RWPE2 (cell line): ENCODE results near the gene RFPL1.
A peak's percentile ranks its signal among the peaks of the same experiment; 100 is the strongest.
"Not testable (repeated sequence)": the region's sequence is repeated elsewhere in the genome, so short reads cannot be mapped to it uniquely, and the experiment has no call there.

Source experiments
- ATAC-seq: fragments of 200-7000 bp; cut with Tn5 transposase; 3 replicates; pipeline ENCODE4 v1.9.1; 2021; ENCODE audit warnings: low read depth
- DNase-seq: peaks from one replicate; pipeline ENCODE4 v3.0.0-alpha.2; 2020; ENCODE audit warnings: low spot score
- H3K27ac ChIP-seq: fragments of 450-650 bp; 2 replicates; pipeline ENCODE4 v1.5.1; 2017; ENCODE audit warnings: mild to moderate bottlenecking; ENCODE audit not compliant: poor library complexity, severe bottlenecking
- H3K27me3 ChIP-seq: fragments of 250-450 bp; sonication (Bioruptor Pico); 2 replicates; pipeline ENCODE4 v1.5.1; 2021; ENCODE audit warnings: mild to moderate bottlenecking, moderate library complexity; ENCODE audit not compliant: insufficient read depth, poor library complexity, severe bottlenecking
- H3K36me3 ChIP-seq: fragments of 250-450 bp; sonication (Bioruptor Pico); 2 replicates; pipeline ENCODE4 v1.5.1; 2020; ENCODE audit warnings: low read depth, mild to moderate bottlenecking, moderate library complexity
- H3K4me1 ChIP-seq: fragments of 250-450 bp; sonication (Bioruptor Pico); 2 replicates; pipeline ENCODE4 v1.5.1; 2021; ENCODE audit warnings: mild to moderate bottlenecking, moderate library complexity; ENCODE audit not compliant: insufficient read depth, poor library complexity, severe bottlenecking
- H3K4me3 ChIP-seq: fragments of 250-450 bp; sonication (Bioruptor Pico); 2 replicates; pipeline ENCODE4 v1.5.1; 2021; ENCODE audit warnings: mild to moderate bottlenecking, moderate library complexity; ENCODE audit not compliant: severe bottlenecking
- H3K9me3 ChIP-seq: fragments of 250-450 bp; sonication (Bioruptor Pico); 2 replicates; pipeline ENCODE4 v1.5.1; 2021; ENCODE audit warnings: mild to moderate bottlenecking, moderate library complexity; ENCODE audit not compliant: severe bottlenecking
- TF ChIP-seq, protein P1 (sequence below): fragments of 450-650 bp; IDR thresholded peaks from one replicate; pipeline ENCODE4 v1.5.1; 2017; ENCODE audit warnings: mild to moderate bottlenecking, moderate library complexity; ENCODE audit not compliant: poor library complexity, severe bottlenecking

The RFPL1 gene

DNA sequence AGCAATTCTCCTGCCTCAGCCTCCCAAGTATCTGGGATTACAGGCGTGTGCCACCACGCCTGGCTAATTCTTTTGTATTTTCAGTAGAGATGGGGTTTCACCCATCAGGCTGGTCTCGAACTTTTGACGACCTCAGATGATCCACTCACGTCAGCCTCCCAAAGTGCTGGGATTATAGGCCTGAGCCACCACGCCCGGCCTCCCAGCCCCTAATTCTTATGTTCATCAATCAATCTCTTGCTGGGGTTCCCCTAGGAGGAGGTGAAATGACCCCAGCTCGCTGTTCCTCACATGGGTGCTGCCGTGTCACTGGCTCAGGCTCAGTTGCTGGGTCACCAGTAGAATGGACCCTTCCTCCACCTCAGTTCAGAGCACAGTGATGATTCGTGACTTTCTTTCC lies at the start of gene RFPL1:
Gene RFPL1, plus strand, starts transcription at position 301 of the 400 bp plus-strand sequence.
- not testable (repeated sequence) for H3K4me3 ChIP-seq

DNA sequence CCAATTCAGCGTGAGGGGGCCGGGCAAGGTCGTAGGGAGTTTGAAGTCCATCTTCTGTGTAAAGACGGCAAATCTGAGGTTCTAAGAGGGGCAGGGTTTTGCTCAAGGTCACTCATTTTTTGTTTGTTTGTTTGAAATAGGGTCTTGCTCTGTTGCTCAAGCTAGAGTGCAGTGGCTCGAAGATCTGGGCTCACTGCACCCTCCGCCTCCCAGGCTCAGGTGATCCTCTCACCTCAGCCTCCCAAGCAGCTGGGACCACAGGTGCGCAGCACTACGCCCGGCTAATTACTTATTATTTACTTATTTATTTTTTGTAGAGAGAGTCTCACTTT lies 49.7 kb upstream of the RFPL1 start:
- peaks cover 4% of the 10 kb centered on the region for H3K4me1 ChIP-seq
- no peak for DNase-seq
- H3K27me3 ChIP-seq, result no peaks in the 10 kb centered on the region
- no peak overlapping the region for H3K27ac ChIP-seq
- no peaks in the 10 kb centered on the region for H3K9me3 ChIP-seq
- no peak for ATAC-seq
- TF ChIP-seq, protein P1, sequence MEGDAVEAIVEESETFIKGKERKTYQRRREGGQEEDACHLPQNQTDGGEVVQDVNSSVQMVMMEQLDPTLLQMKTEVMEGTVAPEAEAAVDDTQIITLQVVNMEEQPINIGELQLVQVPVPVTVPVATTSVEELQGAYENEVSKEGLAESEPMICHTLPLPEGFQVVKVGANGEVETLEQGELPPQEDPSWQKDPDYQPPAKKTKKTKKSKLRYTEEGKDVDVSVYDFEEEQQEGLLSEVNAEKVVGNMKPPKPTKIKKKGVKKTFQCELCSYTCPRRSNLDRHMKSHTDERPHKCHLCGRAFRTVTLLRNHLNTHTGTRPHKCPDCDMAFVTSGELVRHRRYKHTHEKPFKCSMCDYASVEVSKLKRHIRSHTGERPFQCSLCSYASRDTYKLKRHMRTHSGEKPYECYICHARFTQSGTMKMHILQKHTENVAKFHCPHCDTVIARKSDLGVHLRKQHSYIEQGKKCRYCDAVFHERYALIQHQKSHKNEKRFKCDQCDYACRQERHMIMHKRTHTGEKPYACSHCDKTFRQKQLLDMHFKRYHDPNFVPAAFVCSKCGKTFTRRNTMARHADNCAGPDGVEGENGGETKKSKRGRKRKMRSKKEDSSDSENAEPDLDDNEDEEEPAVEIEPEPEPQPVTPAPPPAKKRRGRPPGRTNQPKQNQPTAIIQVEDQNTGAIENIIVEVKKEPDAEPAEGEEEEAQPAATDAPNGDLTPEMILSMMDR, result no peak
- H3K4me3 ChIP-seq, result peak overlapping the region; percentile 71
- peaks cover 19% of the 10 kb centered on the region; the same call in 1 of the 2 replicates for H3K36me3 ChIP-seq

More for the DNA sequence above, at the start of gene RFPL1:
- not testable (repeated sequence) for H3K9me3 ChIP-seq, H3K4me1 ChIP-seq, H3K36me3 ChIP-seq, ATAC-seq, H3K27ac ChIP-seq, H3K27me3 ChIP-seq, DNase-seq

DNA sequence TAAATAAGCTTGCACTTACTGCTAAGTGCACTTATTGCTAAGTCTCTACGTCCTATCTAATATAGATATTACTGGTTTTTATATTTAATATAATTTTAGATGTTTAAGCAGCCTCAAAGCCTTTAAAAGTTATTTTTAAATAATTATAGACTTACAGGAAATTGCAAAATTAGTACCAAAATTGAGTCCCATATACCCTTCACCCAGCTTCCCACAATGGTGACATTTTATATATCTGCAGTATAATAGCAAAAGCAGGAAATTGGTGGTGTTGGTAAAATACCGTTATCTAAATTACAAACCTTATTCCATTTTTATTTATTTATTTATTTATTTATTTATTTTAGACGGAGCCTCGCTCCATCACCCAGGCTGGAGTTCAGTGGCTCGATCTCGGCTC lies 48.1 kb upstream of the RFPL1 start:
- Histone ChIP-seq H3K4me1 (peaks cover 4% of the 10 kb centered on the region), H3K27ac (no peak overlapping the region), H3K27me3 (no peaks in the 10 kb centered on the region), H3K4me3 (no peak overlapping the region), H3K9me3 (no peaks in the 10 kb centered on the region), H3K36me3 (peaks cover 11% of the 10 kb centered on the region; the same call in 1 of the 2 replicates)
- DNase-seq (no peak), ATAC-seq (no peak)
- TF ChIP-seq, protein P1, result no peak

DNA sequence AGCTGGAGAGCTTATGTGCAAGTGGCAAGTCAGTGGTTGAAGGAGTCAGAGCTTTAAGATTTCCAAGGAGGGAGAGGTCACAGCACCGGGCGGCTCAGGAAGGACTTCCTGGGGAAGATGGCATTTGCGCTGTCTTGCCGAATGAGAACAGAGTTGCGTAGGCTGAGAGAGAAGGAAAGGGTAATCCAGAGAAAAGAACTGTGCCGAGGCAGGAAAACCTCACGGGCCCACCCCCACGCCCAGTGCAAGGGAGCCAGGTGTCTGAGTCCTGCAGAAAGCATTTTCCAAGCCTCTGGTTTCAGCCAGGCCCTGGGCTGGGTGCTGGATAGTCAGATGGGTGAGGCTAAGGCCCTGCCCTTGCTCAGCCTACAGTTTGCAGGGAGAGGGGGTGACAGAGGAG lies 46.8 kb upstream of the RFPL1 start:
- H3K27ac ChIP-seq, result no peak overlapping the region
- no peaks in the 10 kb centered on the region for H3K9me3 ChIP-seq
- 0 out of 2 replicates have a peak, but pooled peaks cover 3% of the 10 kb centered on the region for H3K36me3 ChIP-seq
- peaks cover 4% of the 10 kb centered on the region for H3K4me1 ChIP-seq
- no peaks in the 10 kb centered on the region for H3K27me3 ChIP-seq
- ATAC-seq (no peak), DNase-seq (no peak)
- TF ChIP-seq, protein P1, result no peak
- H3K4me3 ChIP-seq, result no peak overlapping the region

DNA sequence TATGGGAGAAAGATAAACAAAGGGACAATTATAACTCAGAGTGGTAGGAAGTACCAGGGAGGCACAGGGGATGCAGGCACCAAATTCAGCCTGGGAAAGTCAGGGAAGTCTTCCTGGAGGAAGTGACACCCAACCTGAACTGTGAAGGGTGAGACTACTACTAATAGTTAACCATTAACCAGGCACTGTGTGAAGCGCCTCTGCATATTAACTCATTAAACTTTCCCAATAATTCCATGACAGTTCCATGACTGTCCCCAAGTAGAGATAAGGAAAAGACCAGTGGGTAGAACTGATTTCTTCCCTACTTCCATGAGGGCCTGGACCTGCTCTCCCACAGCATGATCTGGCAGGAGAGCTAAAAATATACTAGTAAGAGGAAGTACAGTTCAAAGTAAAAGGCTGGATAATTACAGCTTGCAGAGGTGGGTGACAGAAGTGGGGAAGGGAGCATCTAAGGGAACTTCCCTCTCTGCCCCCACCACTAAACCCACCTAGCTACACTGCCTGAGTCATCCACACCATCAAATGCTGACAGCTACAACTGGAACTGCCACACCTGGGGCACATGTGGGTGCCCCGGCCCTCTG lies 45.3 kb upstream of the RFPL1 start:
- TF ChIP-seq, protein P1, result no peak
- Histone ChIP-seq H3K27me3 (no peaks in the 10 kb centered on the region), H3K36me3 (no peaks in the 10 kb centered on the region), H3K27ac (no peak overlapping the region), H3K4me3 (no peak overlapping the region), H3K9me3 (no peaks in the 10 kb centered on the region), H3K4me1 (no peaks in the 10 kb centered on the region)
- DNase-seq, result no peak
- ATAC-seq, result no peak
